HUES6 (cell line): ENCODE measurements around the gene ST8SIA6.

Source experiments
- H3K27ac ChIP-seq: 2 replicates; pipeline ENCODE4 v1.7.0; 2013; ENCODE audit warnings: low read depth, mild to moderate bottlenecking, low read length, inconsistent platforms
- H3K27me3 ChIP-seq: 2 replicates; pipeline ENCODE4 v1.6.1; 2013; ENCODE audit warnings: low read length; ENCODE audit not compliant: control insufficient read depth, insufficient read depth
- H3K36me3 ChIP-seq: 2 replicates; pipeline ENCODE4 v1.6.1; 2013; ENCODE audit warnings: low read length; ENCODE audit not compliant: control insufficient read depth, insufficient read depth
- H3K4me1 ChIP-seq: 2 replicates; pipeline ENCODE4 v1.6.1; 2013; ENCODE audit warnings: low read length; ENCODE audit not compliant: control insufficient read depth, insufficient read depth
- H3K4me3 ChIP-seq: 2 replicates; pipeline ENCODE4 v1.5.1; 2013; ENCODE audit warnings: low read depth, low read length
- H3K9ac ChIP-seq: one replicate; pipeline ENCODE4 v1.6.1; 2013; ENCODE audit warnings: mild to moderate bottlenecking, low read length
- H3K9me3 ChIP-seq: 2 replicates; pipeline ENCODE4 v1.6.1; 2013; ENCODE audit warnings: low read depth, low read length; ENCODE audit not compliant: control insufficient read depth, insufficient read depth

The ST8SIA6 gene

GRCh38 chr10:17383801-17384555, 70.4 kb downstream of the ST8SIA6 start:
- Histone ChIP-seq H3K27me3 (no peaks in the 10 kb centered on the region), H3K27ac (no peak overlapping the region; the same call in 1 of the 2 replicates), H3K4me1 (peaks cover 44% of the 10 kb centered on the region), H3K9ac (no peak overlapping the region), H3K4me3 (no peak overlapping the region), H3K36me3 (no peaks in the 10 kb centered on the region), H3K9me3 (no peaks in the 10 kb centered on the region)

GRCh38 chr10:17381502-17382142, 72.8 kb downstream of the ST8SIA6 start:
- Histone ChIP-seq H3K9me3 (no peaks in the 10 kb centered on the region), H3K9ac (no peak overlapping the region), H3K4me1 (peaks cover 32% of the 10 kb centered on the region), H3K4me3 (no peak overlapping the region), H3K27me3 (no peaks in the 10 kb centered on the region), H3K36me3 (no peaks in the 10 kb centered on the region), H3K27ac (no peak overlapping the region)

GRCh38 chr10:17380888-17381287, 73.5 kb downstream of the ST8SIA6 start:
- Histone ChIP-seq H3K4me1 (peaks cover 29% of the 10 kb centered on the region), H3K9me3 (no peaks in the 10 kb centered on the region), H3K36me3 (no peaks in the 10 kb centered on the region), H3K27ac (no peak overlapping the region), H3K27me3 (no peaks in the 10 kb centered on the region), H3K4me3 (no peak overlapping the region), H3K9ac (no peak overlapping the region)

- Histone ChIP-seq H3K27me3 (no peaks in the 10 kb centered on the region), H3K9me3 (no peaks in the 10 kb centered on the region), H3K27ac (peak overlapping the region; percentile 60; the same call in 1 of the 2 replicates), H3K9ac (peak overlapping the region; percentile 34), H3K4me3 (no peak overlapping the region), H3K36me3 (no peaks in the 10 kb centered on the region), H3K4me1 (peaks cover 24% of the 10 kb centered on the region)
Observed at GRCh38 chr10:17380016-17380415, 74.4 kb downstream of the ST8SIA6 start.

GRCh38 chr10:17379151-17379690, 75.2 kb downstream of the ST8SIA6 start:
- Histone ChIP-seq H3K36me3 (no peaks in the 10 kb centered on the region), H3K9ac (peak overlapping the region; percentile 7), H3K4me3 (no peak overlapping the region), H3K4me1 (peaks cover 19% of the 10 kb centered on the region), H3K9me3 (no peaks in the 10 kb centered on the region), H3K27me3 (no peaks in the 10 kb centered on the region), H3K27ac (no peak overlapping the region)

- no peak overlapping the region for H3K9ac ChIP-seq
- H3K36me3 ChIP-seq = no peaks in the 10 kb centered on the region
Observed at GRCh38 chr10:17375936-17376584, 78.3 kb downstream of the ST8SIA6 start.

GRCh38 chr10:17368708-17369272, 85.6 kb downstream of the ST8SIA6 start:
- Histone ChIP-seq H3K27me3 (no peaks in the 10 kb centered on the region), H3K4me1 (no peaks in the 10 kb centered on the region), H3K36me3 (no peaks in the 10 kb centered on the region), H3K4me3 (no peak overlapping the region), H3K27ac (no peak overlapping the region), H3K9ac (no peak overlapping the region), H3K9me3 (peaks cover 2% of the 10 kb centered on the region; the same call in 1 of the 2 replicates)

More at GRCh38 chr10:17375936-17376584, 78.3 kb downstream of the ST8SIA6 start:
- Histone ChIP-seq H3K27ac (no peak overlapping the region; the same call in 1 of the 2 replicates), H3K9me3 (no peaks in the 10 kb centered on the region), H3K4me1 (peaks cover 16% of the 10 kb centered on the region), H3K4me3 (no peak overlapping the region), H3K27me3 (no peaks in the 10 kb centered on the region)

GRCh38 chr10:17366705-17367104, 87.7 kb downstream of the ST8SIA6 start:
- no peaks in the 10 kb centered on the region for H3K36me3 ChIP-seq
- H3K27ac ChIP-seq = no peak overlapping the region
- peaks cover 2% of the 10 kb centered on the region; the same call in 1 of the 2 replicates for H3K9me3 ChIP-seq
- H3K9ac ChIP-seq = no peak overlapping the region
- H3K27me3 ChIP-seq = no peaks in the 10 kb centered on the region
- H3K4me1 ChIP-seq = no peaks in the 10 kb centered on the region
- H3K4me3 ChIP-seq = no peak overlapping the region

- Histone ChIP-seq H3K9me3 (peaks cover 2% of the 10 kb centered on the region; the same call in 1 of the 2 replicates), H3K4me3 (no peak overlapping the region), H3K27me3 (no peaks in the 10 kb centered on the region), H3K4me1 (no peaks in the 10 kb centered on the region), H3K27ac (no peak overlapping the region), H3K36me3 (no peaks in the 10 kb centered on the region), H3K9ac (no peak overlapping the region)
Observed at GRCh38 chr10:17365402-17365801, 89.0 kb downstream of the ST8SIA6 start.

GRCh38 chr10:17358461-17358860, 95.9 kb downstream of the ST8SIA6 start:
- no peak overlapping the region for H3K4me3 ChIP-seq

More at GRCh38 chr10:17358461-17358860, 95.9 kb downstream of the ST8SIA6 start:
- Histone ChIP-seq H3K27ac (no peak overlapping the region), H3K9ac (no peak overlapping the region), H3K4me1 (no peaks in the 10 kb centered on the region), H3K27me3 (no peaks in the 10 kb centered on the region), H3K9me3 (no peaks in the 10 kb centered on the region), H3K36me3 (no peaks in the 10 kb centered on the region)
